HL-60 (cell line): ENCODE data around the gene UBAP2.

Source experiments
- CTCF ChIP-seq: IDR thresholded peaks from one replicate; pipeline ENCODE4 v1.5.1; 2011; ENCODE audit warnings: low read length, control low read depth, inconsistent platforms; ENCODE audit not compliant: insufficient read depth
- POLR2AphosphoS5 ChIP-seq: IDR thresholded peaks from 2 replicates; pipeline ENCODE4 v1.6.1; 2012; ENCODE audit warnings: low read depth

GRCh38 chr9:33878691-33879366 lies 169.9 kb downstream of the UBAP2 start:
- TF ChIP-seq POLR2AphosphoS5 (no peak), CTCF (no peak)
